GM19025 (cell line): Measurements from ENCODE around the gene COL24A1.
A peak's percentile ranks its signal among the peaks of the same experiment; 100 is the strongest.
"Not testable (repeated sequence)": the region's sequence is repeated elsewhere in the genome, so short reads cannot be mapped to it uniquely, and the experiment has no call there.

Experiments used
- ATAC-seq: cut with Tn5 transposase; IDR thresholded peaks from one replicate; pipeline ENCODE4 v1.9.1; 2021; ENCODE audit warnings: mild to moderate bottlenecking, low read depth, moderate library complexity; ENCODE audit not compliant: unreplicated experiment

COL24A1 gene

GRCh38 chr1:85934516-85934915, 222.1 kb downstream of the COL24A1 start:
- ATAC-seq, result no peak

DNA sequence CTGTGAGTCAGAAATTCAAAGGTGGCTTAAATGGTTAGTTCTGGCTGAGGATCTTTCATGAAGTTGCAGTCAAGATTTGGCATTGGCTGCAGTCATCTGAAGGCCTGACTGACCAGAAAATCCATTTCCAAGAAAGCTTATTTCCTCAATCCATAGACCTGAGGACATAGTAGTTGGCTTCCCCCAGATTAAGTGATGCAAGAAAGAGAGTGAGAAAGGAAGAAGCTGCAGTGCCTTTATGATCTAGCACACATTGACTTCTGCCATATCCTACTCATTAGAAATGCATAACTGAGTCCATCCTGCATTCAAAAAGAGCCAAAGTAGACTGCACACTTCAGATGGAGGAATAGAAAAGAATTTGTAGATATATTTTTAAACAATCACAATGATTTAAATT, 222.6 kb downstream of the COL24A1 start:
- no peak for ATAC-seq

- ATAC-seq, result no peak
Observed at GRCh38 chr1:85911742-85912141, 244.8 kb downstream of the COL24A1 start.

DNA sequence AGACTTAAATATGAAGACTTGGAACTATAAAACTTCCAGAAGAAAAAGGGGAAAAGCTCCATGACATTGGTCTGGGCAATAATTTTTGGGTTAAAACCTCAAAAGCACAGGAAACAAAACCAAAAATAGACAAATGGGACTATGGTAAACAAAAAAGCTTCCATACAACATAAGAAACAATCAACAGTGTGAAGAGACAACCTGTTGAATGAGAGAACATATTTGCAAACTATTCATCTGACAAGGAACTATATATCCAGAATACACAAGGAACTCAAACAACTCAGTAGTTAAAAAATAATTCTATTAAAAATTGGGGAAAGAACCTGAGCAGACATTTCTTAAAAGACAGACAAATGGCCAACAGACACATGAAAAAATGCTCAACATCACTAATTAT, 255.7 kb downstream of the COL24A1 start:
- no peak for ATAC-seq

DNA sequence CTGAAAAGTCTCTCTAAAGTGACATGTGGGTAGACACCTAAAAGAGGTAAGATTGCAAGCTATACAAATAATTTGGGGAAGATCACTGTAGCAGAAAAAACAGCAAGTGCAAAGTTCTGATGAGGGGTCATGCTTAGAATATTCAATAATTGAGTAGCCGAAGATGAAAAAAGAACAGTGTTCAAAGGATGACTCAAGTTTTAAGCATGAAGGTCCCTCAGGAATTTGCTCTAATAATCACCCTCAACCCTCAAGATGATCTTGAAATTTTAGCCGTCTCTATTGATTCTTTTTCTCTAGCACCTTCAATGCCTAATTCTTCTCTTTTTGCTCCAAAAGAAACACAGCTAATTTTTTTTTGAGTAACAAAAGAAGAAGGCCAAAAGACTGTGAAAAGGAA, 257.7 kb downstream of the COL24A1 start:
- no peak for ATAC-seq

DNA sequence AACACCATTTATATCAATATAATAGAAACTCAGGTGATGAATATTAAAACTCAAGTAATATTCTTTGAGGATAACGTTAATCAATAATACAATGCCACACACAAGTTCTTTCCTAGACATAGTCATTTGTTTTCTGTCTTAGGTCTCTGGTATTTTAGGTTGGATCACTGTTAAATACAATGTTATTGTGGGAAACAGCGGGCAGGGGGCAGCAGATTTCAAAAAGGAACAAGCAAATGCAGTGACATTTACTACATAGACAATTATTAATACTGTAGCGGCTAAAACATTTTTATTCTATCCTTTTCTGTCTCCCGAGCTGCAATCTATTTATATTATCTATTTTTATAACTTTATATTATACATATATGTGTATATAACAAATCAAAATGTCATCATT, 261.9 kb downstream of the COL24A1 start:
- ATAC-seq, result no peak

DNA sequence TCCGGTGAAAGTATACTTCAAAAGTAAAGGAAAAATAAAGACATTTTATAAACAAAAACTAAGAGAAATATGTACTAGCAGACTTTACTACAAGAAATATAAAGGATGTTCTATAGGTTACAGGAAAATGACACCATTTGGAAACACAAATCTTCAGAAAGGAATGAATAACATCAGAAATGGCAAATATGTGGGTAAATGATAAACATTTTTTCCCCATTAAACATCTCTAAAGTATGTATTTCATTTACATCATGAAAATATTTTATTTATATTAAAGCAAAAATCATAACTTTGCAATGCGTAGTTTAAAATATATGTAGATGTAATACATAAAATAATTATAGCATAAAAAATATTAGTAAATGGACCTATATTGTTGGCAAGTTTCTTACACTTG, 264.2 kb downstream of the COL24A1 start:
- ATAC-seq, result no peak

DNA sequence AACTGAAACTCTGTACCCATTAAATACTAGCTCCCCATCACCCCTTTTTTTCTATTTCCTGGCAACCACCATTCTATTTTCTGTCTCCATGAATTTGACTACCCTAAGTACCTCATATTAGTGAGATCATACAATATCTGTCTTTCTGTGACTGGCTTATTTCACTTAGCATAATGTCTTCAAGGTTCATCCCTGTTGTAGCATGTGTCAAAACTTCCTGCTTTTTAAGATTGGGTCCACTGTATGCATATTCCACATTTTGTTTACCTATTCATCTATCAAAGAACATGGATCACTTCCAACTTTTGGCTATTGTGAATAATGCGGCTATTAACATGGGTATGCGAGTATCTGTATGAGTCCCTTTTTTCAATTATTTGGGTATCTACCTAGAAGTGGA, 266.7 kb downstream of the COL24A1 start:
- ATAC-seq, result no peak

GRCh38 chr1:85888921-85889320, 267.7 kb downstream of the COL24A1 start:
- ATAC-seq, result no peak

DNA sequence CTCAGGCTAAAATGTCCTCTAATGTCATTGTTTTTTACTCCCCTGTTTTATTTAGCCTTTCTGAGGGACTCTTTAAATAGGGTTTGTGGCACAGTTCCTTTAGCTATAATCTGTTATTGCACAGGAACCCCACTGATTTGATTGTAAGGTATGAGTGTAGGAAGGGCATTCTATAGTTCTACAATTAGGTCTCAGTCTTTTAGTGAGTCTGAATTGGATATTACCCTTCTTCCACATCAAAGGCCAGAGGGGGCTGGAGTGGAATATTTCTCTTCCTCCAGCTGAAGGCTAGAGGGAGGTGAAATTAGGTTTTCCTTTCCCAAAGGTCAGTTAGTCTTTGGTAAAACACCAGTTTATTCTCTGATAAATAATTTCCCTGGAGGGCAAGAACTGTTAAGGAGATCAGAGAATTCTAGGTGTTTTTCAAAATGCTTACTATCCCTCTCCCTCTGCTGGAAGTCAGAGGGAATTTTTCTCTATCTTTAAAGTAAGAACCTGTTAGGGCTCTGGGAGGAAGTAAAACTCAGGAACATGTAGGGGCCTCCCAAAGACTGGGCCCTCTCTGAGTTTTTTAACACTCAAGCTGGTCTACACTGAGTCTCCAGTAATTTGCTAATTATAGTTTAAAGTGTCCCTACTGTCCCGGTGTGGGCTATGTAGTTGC, 272.1 kb downstream of the COL24A1 start:
- ATAC-seq, result no peak

- ATAC-seq, result no peak
Observed at GRCh38 chr1:85867189-85867588, 289.4 kb downstream of the COL24A1 start.

GRCh38 chr1:85865213-85865612, 291.4 kb downstream of the COL24A1 start:
- no peak for ATAC-seq

- no peak for ATAC-seq
Observed at GRCh38 chr1:85864727-85865126, 291.8 kb downstream of the COL24A1 start.

DNA sequence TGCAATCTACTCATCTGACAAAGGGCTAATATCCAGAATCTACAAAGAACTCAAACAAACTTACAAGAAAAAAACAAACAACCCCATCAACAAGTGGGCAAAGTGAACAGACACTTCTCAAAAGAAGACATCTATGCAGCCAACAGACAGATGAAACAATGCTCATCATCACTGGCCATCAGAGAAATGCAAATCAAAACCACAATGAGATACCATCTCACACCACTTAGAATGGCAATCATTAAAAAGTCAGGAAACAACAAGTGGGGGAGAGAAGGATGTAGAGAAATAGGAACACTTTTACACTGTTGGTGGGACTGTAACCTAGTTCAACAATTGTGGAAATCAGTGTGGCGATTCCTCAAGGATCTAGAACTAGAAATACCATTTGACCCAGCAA, 292.9 kb downstream of the COL24A1 start:
- not testable (repeated sequence) for ATAC-seq

DNA sequence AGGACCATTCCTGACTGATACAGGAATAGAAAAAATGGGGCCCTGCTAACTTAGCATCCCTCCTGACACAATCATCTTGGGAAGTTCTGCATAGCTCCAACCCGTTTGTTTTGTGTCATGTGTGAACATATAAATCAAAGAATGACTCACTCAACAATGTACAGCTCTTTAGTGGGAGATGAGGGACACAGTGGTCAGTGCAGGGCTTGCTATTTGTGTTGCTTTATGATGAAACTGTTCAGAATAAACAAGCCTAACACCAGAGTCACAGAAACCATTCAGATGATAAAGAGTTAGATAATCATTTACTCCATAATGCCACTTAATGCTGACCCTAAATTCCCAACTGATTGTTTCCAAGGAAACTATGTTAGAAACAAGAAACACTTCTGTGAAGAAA, 294.1 kb downstream of the COL24A1 start:
- ATAC-seq, result no peak

DNA sequence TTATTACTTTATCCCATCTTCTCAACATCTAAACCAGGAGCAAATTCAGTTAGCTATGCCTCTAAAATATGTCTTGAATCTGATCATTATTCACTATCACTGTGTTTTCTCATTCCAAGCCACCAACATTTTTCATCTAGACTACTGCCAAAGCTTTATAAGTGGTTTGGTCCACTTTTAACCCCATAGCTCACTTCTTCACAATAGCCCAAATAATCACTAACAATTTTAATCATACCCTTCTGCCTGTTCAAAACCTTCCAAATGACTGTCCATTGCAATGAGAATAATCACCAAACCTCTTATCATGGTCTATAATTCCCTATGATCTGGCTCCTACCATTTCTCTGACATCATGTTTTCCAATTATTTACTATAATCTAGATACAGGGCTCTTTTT, 298.6 kb downstream of the COL24A1 start:
- ATAC-seq, result no peak

- no peak for ATAC-seq
Observed at GRCh38 chr1:85850238-85850637, 306.3 kb downstream of the COL24A1 start.

DNA sequence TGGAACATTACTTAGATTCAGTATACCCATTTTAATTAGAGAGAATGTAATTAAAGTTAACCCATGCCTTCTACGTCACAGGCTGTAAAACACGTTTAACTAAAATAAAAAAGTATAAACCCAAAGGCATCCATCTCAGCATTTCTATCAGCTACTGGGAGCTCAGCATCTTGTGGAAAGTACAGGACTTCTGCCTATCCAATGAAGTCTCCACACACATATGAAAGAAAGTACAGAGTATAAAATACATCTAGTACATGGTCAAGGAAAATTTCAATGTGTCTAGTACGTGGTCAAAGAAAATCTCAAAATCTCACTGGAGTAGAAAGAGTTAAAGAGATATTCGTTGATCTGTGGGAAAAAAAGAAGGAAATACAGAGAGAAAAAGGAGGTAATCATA, 306.9 kb downstream of the COL24A1 start:
- ATAC-seq, result no peak

GRCh38 chr1:85847356-85847755, 309.2 kb downstream of the COL24A1 start:
- ATAC-seq, result no peak

DNA sequence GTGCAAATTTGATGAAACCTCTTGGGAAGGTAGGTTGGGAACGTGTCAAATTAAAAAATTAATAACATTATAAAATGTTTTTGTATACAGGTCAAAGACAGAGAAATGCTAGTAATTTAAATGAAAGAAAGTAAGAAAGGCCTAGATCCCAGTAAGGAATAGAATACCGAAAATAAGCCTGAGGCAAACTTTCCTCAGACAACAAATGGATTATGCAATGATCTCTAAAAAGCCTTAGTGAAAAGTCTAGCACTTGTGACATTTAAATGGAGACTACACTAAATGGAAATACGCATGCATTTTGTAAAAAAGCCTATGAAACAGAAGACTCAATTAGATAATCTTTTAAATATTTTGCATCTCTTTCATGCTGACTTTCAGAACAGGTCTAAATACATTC, 309.9 kb downstream of the COL24A1 start:
- ATAC-seq, result no peak

DNA sequence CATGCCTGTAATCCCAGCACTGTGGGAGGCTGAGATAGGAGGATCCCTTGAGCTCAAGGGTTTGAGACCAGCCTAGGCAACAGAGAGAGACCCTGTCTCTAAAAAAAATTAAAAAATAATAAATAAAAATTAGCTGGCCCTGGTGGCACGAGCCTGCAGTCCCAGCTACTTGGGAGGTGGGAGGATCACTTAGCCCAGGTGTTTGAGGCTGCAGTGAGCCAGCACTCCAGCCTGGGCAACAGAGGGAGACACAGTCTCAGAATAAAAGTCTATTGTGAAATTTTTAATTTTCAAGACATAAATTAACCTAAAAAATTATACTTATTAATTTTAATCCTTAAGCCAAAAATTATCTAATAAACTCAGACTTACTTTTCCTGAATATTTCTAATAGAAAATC, 317.1 kb downstream of the COL24A1 start:
- ATAC-seq, result no peak

DNA sequence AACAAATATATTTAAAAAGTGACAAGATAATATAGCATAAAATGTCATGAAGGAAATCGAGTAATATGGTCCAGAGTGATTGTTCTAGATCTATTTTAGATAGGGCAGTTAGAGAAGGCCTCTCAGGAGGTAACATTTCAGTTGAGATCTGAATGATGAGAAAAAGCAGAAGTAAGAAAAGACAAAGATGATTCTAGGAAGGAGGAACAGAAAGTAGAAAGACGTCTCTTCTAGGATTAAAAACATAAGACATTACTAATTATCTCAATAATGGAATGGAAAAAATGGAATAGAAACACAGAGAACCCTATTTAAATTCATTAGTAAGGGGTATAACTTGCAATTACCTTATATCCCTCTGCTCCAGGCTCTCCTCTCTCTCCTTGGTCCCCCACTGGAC, 318.3 kb downstream of the COL24A1 start:
- peak; percentile 63 for ATAC-seq

- no peak for ATAC-seq
Observed at GRCh38 chr1:85836736-85837135, 319.8 kb downstream of the COL24A1 start.
